ENCODE results near the gene HSDL2. TPM values are rescaled to one million over a fixed set of nuclear protein-coding genes. Genes with fewer than 3 reads are reported as not detected.

HSDL2 gene
- total and polyA plus RNA-seq, 10 of the 15 experiments (the other 5 are each of a cell fraction or from before 2014, with no cell fraction given), result 20.9 to 46.1 (median 27.0) TPM

GRCh38 chr9:112332977-112333638 lies 46.8 kb upstream of the HSDL2 start, which contains the start of gene PTBP3:
PTBP3 (minus strand) TSS chr9:112333619; CDS start chr9:112297865, 35,754 bp downstream.
- in situ Hi-C loops (cut with MboI), result no loop called here
- FAIRE-seq, result no peak
- H3K27ac ChIP-seq (ENCODE audit: control insufficient read depth, insufficient read depth), result peak within 1 kb of the TSS; percentile 96
- peak; percentile 22 for TF ChIP-seq MYC (IDR thresholded peaks at IDR 0.05; ENCODE audit: insufficient read depth, insufficient read length, insufficient replicate concordance, low read length, severe bottlenecking)
- TF ChIP-seq POLR2A (IDR thresholded peaks at IDR 0.05; ENCODE audit: low read depth, low read length), result peak; percentile 87
- TF ChIP-seq HDAC2 (IDR thresholded peaks at IDR 0.05), result 0 out of 2 replicates have a peak, but pooled peaks have one; percentile 38
- no peak for TF ChIP-seq PKNOX1 (IDR thresholded peaks at IDR 0.05)
- TF ChIP-seq PAX5 (IDR thresholded peaks at IDR 0.05; ENCODE audit: borderline replicate concordance, low read depth, low read length), result no peak
- peak; percentile 72 for TF ChIP-seq POLR2AphosphoS5 (IDR thresholded peaks at IDR 0.05; ENCODE audit: low read length)
- TF ChIP-seq TAF1 (IDR thresholded peaks at IDR 0.05; ENCODE audit: borderline replicate concordance, low read depth, low read length), result peak; percentile 66; the same call in 1 of the 2 replicates
- peak; percentile 74 for TF ChIP-seq KLF5 (IDR thresholded peaks at IDR 0.05; ENCODE audit: partially characterized antibody)
- TF ChIP-seq NR2C2 (IDR thresholded peaks at IDR 0.05; ENCODE audit: borderline replicate concordance, control insufficient read depth, insufficient read length, low read depth), result no peak
- TF ChIP-seq SP1 (IDR thresholded peaks at IDR 0.05; ENCODE audit: low read depth, low read length), result peak; percentile 25
- no peak for TF ChIP-seq REST (IDR thresholded peaks at IDR 0.05; ENCODE audit: low read depth, low read length)
- no peak for TF ChIP-seq HCFC1 (IDR thresholded peaks at IDR 0.05; ENCODE audit: low read length)
- TF ChIP-seq PML (IDR thresholded peaks at IDR 0.05; ENCODE audit: low read length), result peak; percentile 44; the same call in 1 of the 2 replicates
- peak; percentile 90; the same call in 1 of the 2 replicates for TF ChIP-seq RB1 (IDR thresholded peaks at IDR 0.05; ENCODE audit: borderline replicate concordance)
- TF ChIP-seq USF1 (IDR thresholded peaks at IDR 0.05; ENCODE audit: borderline replicate concordance, extremely low read length, insufficient read depth, low read depth, low read length), result no peak
- TF ChIP-seq SIN3A (IDR thresholded peaks at IDR 0.05; ENCODE audit: low read depth, low read length), result peak; percentile 48; the same call in 1 of the 2 replicates

More at GRCh38 chr9:112332977-112333638, 46.8 kb upstream of the HSDL2 start, which contains the start of gene PTBP3:
- Histone ChIP-seq H3K4me1 (ENCODE audit: control insufficient read depth, insufficient read depth, low read length) (peaks cover 9% of the 10 kb centered on the region), H3K27me3 (replicated peaks in 1 of 2; ENCODE audit: control insufficient read depth in 2 of 2, insufficient read depth in 2 of 2, low read length in 1 of 2) (no peaks in the 10 kb centered on the region), H3K36me3 (ENCODE audit: control insufficient read depth in 2 of 2, insufficient read depth in 2 of 2, low read length in 1 of 2) (no peaks in the 10 kb centered on the region), H3K79me2 (ENCODE audit: control insufficient read depth, insufficient read depth, low read length) (peaks cover 49% of the 10 kb centered on the region), H3K4me3 (peak within 1 kb of the TSS; percentile 94), H3K9me3 (replicated peaks; ENCODE audit: control insufficient read depth, insufficient read depth, low read length) (no peaks in the 10 kb centered on the region), H4K20me1 (ENCODE audit: control insufficient read depth, insufficient read depth) (no peaks in the 10 kb centered on the region), H2AFZ (ENCODE audit: control insufficient read depth, low read depth, low read length) (peak within 1 kb of the TSS; percentile 86), H3K9ac (ENCODE audit: control insufficient read depth, insufficient read depth, low read length) (peak within 1 kb of the TSS; percentile 88), H3K4me2 (ENCODE audit: control insufficient read depth, insufficient read depth) (peak within 1 kb of the TSS; percentile 95)
- RAD21 ChIA-PET (ENCODE audit: unreplicated experiment), result interaction anchor here (0.8 to 2.1 kb wide), 10 partner anchors 47 to 244 kb away, joined by 3 to 14 read pairs (median 4); partner anchors contain the start of gene HSDL2
- peak; percentile 80 for ATAC-seq
- CTCF ChIA-PET, result interaction anchor here (0.7 to 1.3 kb wide), 5 partner anchors 9 to 259 kb away, joined by 3 to 4 read pairs (median 3); no protein-coding TSS in a partner anchor
- POLR2A ChIA-PET, result interaction anchor here (0.5 to 1.7 kb wide), 2 partner anchors 47 to 195 kb away, joined by 3 to 7 read pairs; partner anchors contain the start of gene HSDL2
- SMC1A ChIA-PET (ENCODE audit: uncharacterized antibody, unreplicated experiment), result interaction anchor here (1.3 to 3.2 kb wide), 3 partner anchors 108 to 239 kb away, joined by 3 to 10 read pairs (median 7); no protein-coding TSS in a partner anchor
- BruUV-seq (replicated peaks), result no TSS peak
- 1% methylated on average over 60 of the region's 90 CpGs for WGBS (ENCODE audit: insufficient coverage, insufficient replicate concordance, low lambda C conversion rate, missing lambda C conversion rate)
- intact Hi-C loops (cut with micrococcal nuclease; ENCODE audit: unreplicated experiment), result loop anchor here (2.0 to 5.0 kb wide), 6 partner anchors 44 to 436 kb away; partner anchors contain the start of gene UGCG
- no peak for DNase-seq (ENCODE audit: low read depth, low spot score)
